Fibroblast of lung (primary cell): ENCODE data around the gene NEURL2. TPM values are rescaled to one million over a fixed set of nuclear protein-coding genes. Genes with fewer than 3 reads are reported as not detected.

Source experiments
- DNase-seq, 2 donors: peaks; one replicate each; pipeline versions ENCODE4 v3.0.0 to v3.0.0-alpha.2; 2010; ENCODE audit warnings: low read depth in 2 of 2
- H2AFZ ChIP-seq: 2 replicates; pipeline ENCODE4 v1.5.1; 2012; ENCODE audit warnings: low read length, control low read depth, inconsistent platforms
- H3K27ac ChIP-seq: 2 replicates; pipeline ENCODE4 v1.5.1; 2011; ENCODE audit warnings: low read length, control low read depth; ENCODE audit not compliant: insufficient read depth
- H3K27me3 ChIP-seq: 2 replicates; pipeline ENCODE4 v1.5.1; 2011; ENCODE audit warnings: mild to moderate bottlenecking, low read length; ENCODE audit not compliant: control insufficient read depth, insufficient read depth
- H3K36me3 ChIP-seq: 2 replicates; pipeline ENCODE4 v1.5.1; 2011; ENCODE audit warnings: low read length; ENCODE audit not compliant: control insufficient read depth, insufficient read depth
- H3K4me1 ChIP-seq: 2 replicates; pipeline ENCODE4 v1.5.1; 2011; ENCODE audit warnings: low read length; ENCODE audit not compliant: control insufficient read depth, insufficient read depth; ENCODE audit errors: extremely low read depth
- H3K4me2 ChIP-seq: 2 replicates; pipeline ENCODE4 v1.5.1; 2011; ENCODE audit warnings: low read length, control low read depth; ENCODE audit not compliant: insufficient read depth; ENCODE audit errors: extremely low read depth
- H3K4me3 ChIP-seq, 4 experiments: fragments of 200-600 bp in 1 of 4; sonication (generic) in 1 of 4; replicated peaks in 1 of 4; 2 replicates each; pipeline ENCODE4 v1.5.1; 2011 to 2016; ENCODE audit warnings: low read length in 4 of 4, low read depth in 3 of 4, mild to moderate bottlenecking in 3 of 4, control low read depth in 2 of 4, inconsistent platforms in 1 of 4, mixed read lengths in 1 of 4; ENCODE audit not compliant: insufficient read depth in 1 of 4; ENCODE audit errors: control extremely low read depth in 1 of 4
- H3K79me2 ChIP-seq: 2 replicates; pipeline ENCODE4 v1.5.1; 2012; ENCODE audit warnings: mild to moderate bottlenecking, low read length, inconsistent platforms; ENCODE audit not compliant: control insufficient read depth, insufficient read depth
- H3K9ac ChIP-seq: 2 replicates; pipeline ENCODE4 v1.5.1; 2011; ENCODE audit warnings: mild to moderate bottlenecking, low read length, control low read depth; ENCODE audit not compliant: insufficient read depth
- H3K9me3 ChIP-seq: 2 replicates; pipeline ENCODE4 v1.5.1; 2012; ENCODE audit warnings: low read depth, low read length; ENCODE audit not compliant: control insufficient read depth, insufficient read depth
- H4K20me1 ChIP-seq: 2 replicates; pipeline ENCODE4 v1.5.1; 2011; ENCODE audit warnings: low read length; ENCODE audit not compliant: control insufficient read depth, insufficient read depth; ENCODE audit errors: extremely low read depth
- EZH2 ChIP-seq: IDR thresholded peaks from 2 replicates; pipeline ENCODE4 v1.5.1; 2012; ENCODE audit warnings: low read length, control low read depth, mild to moderate bottlenecking; ENCODE audit errors: missing control alignments
- polyA plus RNA-seq, 2 donors: library from polyadenylated mRNA; depleted of rRNA in 1 of 2; stranded (reverse) in 1 of 2; unstranded in 1 of 2; fragments of >200 nt; gene quantifications; 2 replicates each; pipeline ENCODE4 v1.2.1, GENCODE V29; 2011 to 2012; ENCODE audit warnings: missing spikeins in 1 of 2
- total RNA-seq: library from RNA; depleted of rRNA; stranded (reverse); fragments of >200 nt; gene quantifications from 2 replicates; pipeline ENCODE4 v1.2.1, GENCODE V29; 2014
- TF ChIP-seq, protein P1 (sequence below), 2 donors: IDR thresholded peaks in 1 of 2; conservative IDR thresholded peaks in 1 of 2; 1 replicate in 1 of 2; 2 replicates in 1 of 2; pipeline ENCODE4 v1.5.1; 2011 to 2012; ENCODE audit warnings: low read length in 2 of 2, control low read depth in 1 of 2, inconsistent platforms in 1 of 2, low read depth in 1 of 2, mild to moderate bottlenecking in 1 of 2

NEURL2 gene
- total and polyA plus RNA-seq, 2 donors (not counting 1 experiment from before 2014, with no cell fraction given): 0.77 to 7.1 TPM

DNA sequence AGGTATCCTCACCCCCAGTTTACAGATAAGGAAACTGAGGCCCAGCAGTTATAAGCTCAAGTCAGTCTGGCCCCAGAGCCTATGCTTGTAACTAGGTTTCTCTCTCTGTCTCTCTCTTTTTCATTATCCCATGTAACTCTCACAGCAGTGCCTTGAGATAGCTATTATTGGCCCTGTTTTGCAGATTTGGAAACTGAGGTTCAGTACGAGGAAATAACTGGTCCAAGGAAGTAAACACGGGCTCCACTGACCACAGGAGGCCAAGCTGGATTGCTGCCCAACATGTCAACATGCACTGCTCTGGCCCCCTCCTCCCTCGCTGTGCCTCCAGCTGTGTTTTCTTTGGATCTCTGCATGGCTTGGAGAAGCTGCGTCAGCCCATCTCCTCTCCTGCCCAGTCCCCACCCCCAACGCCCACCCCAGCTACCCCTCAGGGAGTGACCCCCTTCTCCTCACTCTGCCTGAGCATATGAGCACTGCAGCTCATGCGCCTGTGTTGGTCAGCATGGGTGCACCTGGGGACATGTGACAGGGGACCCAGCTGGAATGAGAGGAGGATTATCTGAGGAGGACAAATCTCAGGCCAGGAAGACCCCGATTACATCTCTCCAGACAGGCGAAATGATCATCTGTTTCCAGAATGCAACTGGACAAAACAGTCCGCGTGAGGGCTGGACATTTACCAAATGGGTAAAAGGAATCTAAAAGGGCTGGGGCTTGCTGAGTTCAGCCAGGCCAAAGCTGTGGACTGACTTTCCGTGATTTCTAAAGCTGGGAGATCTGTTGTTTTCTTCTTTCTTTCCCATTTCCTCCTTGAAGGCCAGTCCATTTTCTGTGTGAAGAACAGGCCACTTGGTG is 28.8 kb upstream of the NEURL2 start:
- H3K27ac ChIP-seq: peak overlapping the region; percentile 46
- H3K4me2 ChIP-seq: peak overlapping the region; percentile 79
- H3K36me3 ChIP-seq: no peaks in the 10 kb centered on the region
- TF ChIP-seq, protein P1, sequence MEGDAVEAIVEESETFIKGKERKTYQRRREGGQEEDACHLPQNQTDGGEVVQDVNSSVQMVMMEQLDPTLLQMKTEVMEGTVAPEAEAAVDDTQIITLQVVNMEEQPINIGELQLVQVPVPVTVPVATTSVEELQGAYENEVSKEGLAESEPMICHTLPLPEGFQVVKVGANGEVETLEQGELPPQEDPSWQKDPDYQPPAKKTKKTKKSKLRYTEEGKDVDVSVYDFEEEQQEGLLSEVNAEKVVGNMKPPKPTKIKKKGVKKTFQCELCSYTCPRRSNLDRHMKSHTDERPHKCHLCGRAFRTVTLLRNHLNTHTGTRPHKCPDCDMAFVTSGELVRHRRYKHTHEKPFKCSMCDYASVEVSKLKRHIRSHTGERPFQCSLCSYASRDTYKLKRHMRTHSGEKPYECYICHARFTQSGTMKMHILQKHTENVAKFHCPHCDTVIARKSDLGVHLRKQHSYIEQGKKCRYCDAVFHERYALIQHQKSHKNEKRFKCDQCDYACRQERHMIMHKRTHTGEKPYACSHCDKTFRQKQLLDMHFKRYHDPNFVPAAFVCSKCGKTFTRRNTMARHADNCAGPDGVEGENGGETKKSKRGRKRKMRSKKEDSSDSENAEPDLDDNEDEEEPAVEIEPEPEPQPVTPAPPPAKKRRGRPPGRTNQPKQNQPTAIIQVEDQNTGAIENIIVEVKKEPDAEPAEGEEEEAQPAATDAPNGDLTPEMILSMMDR (conservative IDR thresholded peaks at IDR 0.05 in 1 of 2, IDR thresholded peaks at IDR 0.05 in 1 of 2; ENCODE audit: low read depth in 1 of 2, low read length in 2 of 2): no peak
- no peaks in the 10 kb centered on the region for H3K9me3 ChIP-seq
- H3K9ac ChIP-seq: peak overlapping the region; percentile 34
- peak overlapping the region; percentile 1 for H2AFZ ChIP-seq
- peaks cover 25% of the 10 kb centered on the region for H3K4me1 ChIP-seq
- DNase-seq: peak; percentile 85 to 97
- H3K27me3 ChIP-seq: no peaks in the 10 kb centered on the region
- H4K20me1 ChIP-seq: no peaks in the 10 kb centered on the region
- H3K79me2 ChIP-seq: no peaks in the 10 kb centered on the region
- peak overlapping the region in 2 of 4 experiments; percentile 8 to 18 for H3K4me3 ChIP-seq

DNA sequence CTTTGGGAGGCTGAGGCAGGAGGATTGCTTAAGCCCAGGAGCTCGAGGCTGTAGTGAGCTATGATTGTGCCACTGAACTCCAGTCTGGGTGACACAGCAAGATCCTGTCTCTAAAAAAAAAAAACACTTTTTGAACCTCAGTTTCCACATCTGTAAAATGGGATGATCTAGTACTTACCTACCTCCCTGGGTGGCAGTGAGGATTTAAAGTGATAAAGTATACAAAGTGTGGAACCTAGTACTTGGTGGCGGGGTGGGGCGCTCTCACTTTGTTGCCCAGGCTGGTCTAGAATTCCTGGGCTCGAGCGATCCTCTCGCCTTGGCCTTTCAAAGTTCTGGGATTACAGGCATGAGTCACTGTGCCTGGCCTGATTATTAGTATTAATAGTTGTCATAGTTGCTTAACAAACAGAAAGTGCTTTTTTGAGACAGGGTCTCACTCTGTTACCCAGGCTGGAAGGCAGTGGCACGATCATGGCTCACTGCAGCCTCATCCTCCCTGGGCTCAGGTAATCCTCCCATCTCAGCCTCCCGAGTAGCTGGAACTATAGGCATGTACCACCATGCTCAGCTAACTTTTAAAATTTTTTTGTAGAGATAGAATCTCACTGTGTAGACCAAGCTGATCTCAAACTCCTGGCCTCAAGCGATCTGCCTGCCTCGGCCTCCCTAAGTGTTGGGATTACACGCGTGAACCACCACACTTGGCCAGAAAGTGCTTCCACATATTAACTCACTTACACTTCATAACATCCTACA is 27.9 kb upstream of the NEURL2 start:
- Histone ChIP-seq H3K27me3 (no peaks in the 10 kb centered on the region), H3K4me2 (no peak overlapping the region), H3K27ac (peak overlapping the region; percentile 18), H3K36me3 (no peaks in the 10 kb centered on the region), H3K9ac (no peak overlapping the region), H3K4me3 (no peak overlapping the region), H3K4me1 (peaks cover 21% of the 10 kb centered on the region), H3K9me3 (no peaks in the 10 kb centered on the region), H4K20me1 (no peaks in the 10 kb centered on the region), H3K79me2 (no peaks in the 10 kb centered on the region), H2AFZ (no peak overlapping the region)
- TF ChIP-seq EZH2: no peak
- TF ChIP-seq, protein P1 (conservative IDR thresholded peaks at IDR 0.05 in 1 of 2, IDR thresholded peaks at IDR 0.05 in 1 of 2; ENCODE audit: low read depth in 1 of 2, low read length in 2 of 2): no peak
- peak; percentile 29 to 44 for DNase-seq

DNA sequence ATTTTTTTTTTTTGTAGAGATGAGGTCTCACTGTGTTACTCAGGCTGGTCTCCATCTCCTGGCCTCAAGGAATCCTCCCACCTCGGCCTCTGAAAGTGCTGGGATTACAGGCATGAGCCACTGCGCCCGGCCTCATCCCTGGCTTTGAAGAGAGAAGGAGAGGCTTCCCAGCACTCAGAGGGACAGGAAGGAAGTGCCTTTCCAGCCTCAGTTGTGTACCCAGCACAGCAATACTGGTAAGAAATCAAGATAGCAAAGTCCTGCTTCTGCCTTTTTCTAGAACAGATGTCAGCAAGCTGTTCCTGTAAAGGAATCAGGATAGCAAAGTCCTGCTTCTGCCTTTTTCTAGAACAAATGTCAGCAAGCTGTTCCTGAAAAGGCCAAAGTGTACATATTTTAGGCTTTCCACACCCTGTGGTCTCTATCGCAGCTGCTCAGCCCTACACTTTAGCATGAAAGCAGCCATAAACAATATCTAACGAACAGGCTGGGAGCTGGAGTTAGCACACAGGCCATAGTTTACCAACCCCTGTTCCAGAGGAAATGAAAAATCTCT is 27.3 kb upstream of the NEURL2 start:
- peak; percentile 6 to 91 for DNase-seq
- no peak for TF ChIP-seq EZH2
- TF ChIP-seq, protein P1 (conservative IDR thresholded peaks at IDR 0.05 in 1 of 2, IDR thresholded peaks at IDR 0.05 in 1 of 2; ENCODE audit: low read depth in 1 of 2, low read length in 2 of 2): no peak
- H3K9ac ChIP-seq: no peak overlapping the region
- H4K20me1 ChIP-seq: no peaks in the 10 kb centered on the region
- no peaks in the 10 kb centered on the region for H3K36me3 ChIP-seq
- H3K4me1 ChIP-seq: peaks cover 21% of the 10 kb centered on the region
- H2AFZ ChIP-seq: peak overlapping the region; percentile 10
- H3K4me2 ChIP-seq: no peak overlapping the region
- no peak overlapping the region for H3K4me3 ChIP-seq
- peak overlapping the region; percentile 18 for H3K27ac ChIP-seq
- no peaks in the 10 kb centered on the region for H3K79me2 ChIP-seq
- H3K27me3 ChIP-seq: no peaks in the 10 kb centered on the region
- no peaks in the 10 kb centered on the region for H3K9me3 ChIP-seq
